HEK293 (cell line): ENCODE data around the gene RGS6.

Experiments used
- CTCF ChIA-PET: fragments of 350-600 bp; formaldehyde crosslinking; extraction: SDS; loops from one replicate; lab custom pipeline; 2021; ENCODE audit warnings: antibody characterized with exemption; lab: Yijun Ruan, JAX
- POLR2A ChIA-PET: fragments of 300-600 bp; formaldehyde crosslinking; extraction: SDS; loops from one replicate; lab custom pipeline; 2020; ENCODE audit warnings: antibody characterized with exemption, inconsistent platforms; lab: Yijun Ruan, JAX
- H3K27ac ChIP-seq: fragments of 200-500 bp; sonication (Bioruptor generic); 2 replicates; pipeline ENCODE4 v1.5.1; 2014; ENCODE audit warnings: low read depth, low read length, control low read depth, inconsistent platforms; ENCODE audit errors: extremely low read depth
- H3K36me3 ChIP-seq, 2 experiments: fragments of 200-500 bp in 1 of 2; sonication (Bioruptor generic) in 1 of 2; 1 replicate in 1 of 2; 2 replicates in 1 of 2; pipeline ENCODE4 v1.5.1; 2014 to 2017; ENCODE audit warnings: inconsistent platforms in 2 of 2, low read length in 2 of 2; ENCODE audit not compliant: control insufficient read depth in 2 of 2, insufficient read depth in 1 of 2
- H3K4me1 ChIP-seq: fragments of 200-500 bp; sonication (Bioruptor generic); 2 replicates; pipeline ENCODE4 v1.5.1; 2014; ENCODE audit warnings: mild to moderate bottlenecking, low read length, inconsistent platforms; ENCODE audit not compliant: control insufficient read depth, insufficient read depth
- H3K4me3 ChIP-seq: 2 replicates; pipeline ENCODE4 v1.5.1; 2011; ENCODE audit warnings: low read depth, mild to moderate bottlenecking, control low read depth, low read length, moderate library complexity
- H3K9me3 ChIP-seq: fragments of 200-500 bp; sonication (Bioruptor generic); 2 replicates; pipeline ENCODE4 v1.5.1; 2014; ENCODE audit warnings: low read depth, low read length, inconsistent platforms; ENCODE audit not compliant: control insufficient read depth, insufficient read depth
- HOXD13 ChIP-seq: sonication (generic); formaldehyde crosslinking; IDR thresholded peaks from 2 replicates; pipeline ENCODE4 v1.8.0; 2022; ENCODE audit warnings: missing genetic modification reagents, borderline replicate concordance
- KLF1 ChIP-seq: fragments of 450-650 bp; formaldehyde crosslinking; IDR thresholded peaks from 2 replicates; pipeline ENCODE4 v1.5.1; 2016; ENCODE audit warnings: missing biosample characterization, missing genetic modification characterization
- WT1 ChIP-seq: fragments of 450-650 bp; formaldehyde crosslinking; IDR thresholded peaks from 2 replicates; pipeline ENCODE4 v1.5.1; 2016; ENCODE audit warnings: missing biosample characterization, missing genetic modification characterization
- ZBTB26 ChIP-seq: fragments of 450-650 bp; formaldehyde crosslinking; optimal IDR thresholded peaks from 2 replicates; pipeline ENCODE3; 2016; ENCODE audit warnings: missing biosample characterization, mild to moderate bottlenecking, missing genetic modification characterization
- ZBTB44 ChIP-seq: fragments of 450-650 bp; IDR thresholded peaks from 2 replicates; pipeline ENCODE4 v1.5.1; 2018; ENCODE audit warnings: missing biosample characterization, mild to moderate bottlenecking, missing genetic modification characterization
- ZEB2 ChIP-seq: fragments of 450-650 bp; formaldehyde crosslinking; IDR thresholded peaks from 2 replicates; pipeline ENCODE4 v1.5.1; 2016; ENCODE audit warnings: missing biosample characterization, missing genetic modification characterization
- ZNF148 ChIP-seq: fragments of 450-650 bp; formaldehyde crosslinking; IDR thresholded peaks from 2 replicates; pipeline ENCODE4 v1.5.0; 2017; ENCODE audit warnings: missing biosample characterization, missing genetic modification characterization, borderline replicate concordance
- ZNF23 ChIP-seq: fragments of 450-650 bp; formaldehyde crosslinking; IDR thresholded peaks from 2 replicates; pipeline ENCODE4 v1.5.1; 2016; ENCODE audit warnings: missing biosample characterization, missing genetic modification characterization, borderline replicate concordance
- ZNF280D ChIP-seq: fragments of 450-650 bp; formaldehyde crosslinking; IDR thresholded peaks from 2 replicates; pipeline ENCODE4 v1.5.1; 2016; ENCODE audit warnings: missing biosample characterization, missing genetic modification characterization
- ZNF302 ChIP-seq: fragments of 450-650 bp; formaldehyde crosslinking; IDR thresholded peaks from 2 replicates; pipeline ENCODE4 v1.5.1; 2016; ENCODE audit warnings: missing biosample characterization, missing genetic modification characterization, low read depth
- ZNF324 ChIP-seq: fragments of 450-650 bp; formaldehyde crosslinking; IDR thresholded peaks from 2 replicates; pipeline ENCODE4 v1.5.1; 2016; ENCODE audit warnings: missing biosample characterization, missing genetic modification characterization
- ZNF354C ChIP-seq: fragments of 450-650 bp; formaldehyde crosslinking; IDR thresholded peaks from 2 replicates; pipeline ENCODE4 v1.5.1; 2016; ENCODE audit warnings: missing biosample characterization, missing genetic modification characterization, low read depth, borderline replicate concordance
- ZNF398 ChIP-seq: fragments of 450-650 bp; formaldehyde crosslinking; IDR thresholded peaks from 2 replicates; pipeline ENCODE4 v1.5.1; 2017; ENCODE audit warnings: missing biosample characterization, missing genetic modification characterization
- ZNF776 ChIP-seq: fragments of 450-650 bp; formaldehyde crosslinking; IDR thresholded peaks from 2 replicates; pipeline ENCODE4 v1.5.0; 2017; ENCODE audit warnings: missing biosample characterization, missing genetic modification characterization, borderline replicate concordance
- ZNF843 ChIP-seq: fragments of 450-650 bp; formaldehyde crosslinking; IDR thresholded peaks from 2 replicates; pipeline ENCODE4 v1.5.1; 2016; ENCODE audit warnings: missing biosample characterization, missing genetic modification characterization
- ZXDB ChIP-seq: fragments of 450-650 bp; formaldehyde crosslinking; IDR thresholded peaks from 2 replicates; pipeline ENCODE4 v1.5.1; 2016; ENCODE audit warnings: missing biosample characterization, missing genetic modification characterization

RGS6 gene

GRCh38 chr14:72512925-72513324 is 580.7 kb downstream of the RGS6 start:
- Histone ChIP-seq H3K4me1 (no peaks in the 10 kb centered on the region), H3K27ac (no peak overlapping the region), H3K9me3 (no peaks in the 10 kb centered on the region), H3K4me3 (no peak overlapping the region), H3K36me3 (no peaks in the 10 kb centered on the region)
- no peak for TF ChIP-seq ZNF843 (tag by site-specific recombination)
- no peak for TF ChIP-seq ZNF148 (tag by site-specific recombination)
- no peak for TF ChIP-seq ZNF302 (tag by site-specific recombination)
- no peak for TF ChIP-seq ZNF280D (tag by site-specific recombination)
- TF ChIP-seq ZEB2 (tag by site-specific recombination), result no peak
- TF ChIP-seq KLF1 (tag by site-specific recombination), result no peak
- no peak for TF ChIP-seq ZNF324 (tag by site-specific recombination)
- TF ChIP-seq ZNF23 (tag by site-specific recombination), result no peak
- no peak for TF ChIP-seq WT1
- no peak for TF ChIP-seq ZBTB44 (tag by site-specific recombination)
- TF ChIP-seq ZBTB26 (tag by site-specific recombination), result no peak
- no peak for TF ChIP-seq ZNF398 (tag by site-specific recombination)
- no peak for TF ChIP-seq ZNF354C (tag by site-specific recombination)
- no peak for TF ChIP-seq ZNF776 (tag by site-specific recombination)
- no peak for TF ChIP-seq ZXDB (tag by site-specific recombination)
- no peak for TF ChIP-seq HOXD13 (CRISPR knock-in tag)
- ChIA-PET CTCF (interaction anchor here (1.0 to 8.8 kb wide), 7 partner anchors 8 to 435 kb away, joined by 3 to 158 read pairs (median 10); no protein-coding TSS in a partner anchor), POLR2A (no interaction called here)
